HepG2 (cell line): Measurements from ENCODE around the gene TRPV2. TPM values are rescaled to one million over a fixed set of nuclear protein-coding genes. Genes with fewer than 3 reads are reported as not detected.

ENCODE experiments used
- AGO2 ChIP-seq: fragments of 200-400 bp; formaldehyde crosslinking; optimal IDR thresholded peaks from 2 replicates; pipeline ENCODE3; 2017; ENCODE audit warnings: mild to moderate bottlenecking, low read depth, low read length, moderate library complexity
- ATF1 ChIP-seq: IDR thresholded peaks from 2 replicates; pipeline ENCODE4 v1.6.1; 2016; ENCODE audit warnings: mild to moderate bottlenecking, control low read depth
- BATF2 ChIP-seq: sonication (generic); formaldehyde crosslinking; IDR thresholded peaks from 2 replicates; pipeline ENCODE4 v1.8.0; 2022; ENCODE audit warnings: mild to moderate bottlenecking, missing genetic modification reagents, moderate library complexity
- EED ChIP-seq: sonication (generic); formaldehyde crosslinking; IDR thresholded peaks from 2 replicates; pipeline ENCODE4 v1.5.0; 2020; ENCODE audit warnings: mild to moderate bottlenecking, missing genetic modification reagents
- FOSL1 ChIP-seq: sonication (generic); formaldehyde crosslinking; IDR thresholded peaks from 2 replicates; pipeline ENCODE4 v1.9.0; 2021; ENCODE audit warnings: missing genetic modification reagents, borderline replicate concordance
- HNRNPLL ChIP-seq: fragments of 200-400 bp; formaldehyde crosslinking; IDR thresholded peaks from 2 replicates; pipeline ENCODE4 v1.6.1; 2017; ENCODE audit warnings: mild to moderate bottlenecking, low read depth, low read length; ENCODE audit not compliant: poor library complexity, severe bottlenecking
- IKZF4 ChIP-seq: sonication (generic); formaldehyde crosslinking; IDR thresholded peaks from 2 replicates; pipeline ENCODE4 v1.5.1; 2020; ENCODE audit warnings: borderline replicate concordance, mild to moderate bottlenecking, low read depth, missing genetic modification reagents; ENCODE audit errors: not compliant biosample characterization
- KAT2B ChIP-seq: fragments of 150-350 bp; IDR thresholded peaks from 2 replicates; pipeline ENCODE4 v1.6.1; 2014; ENCODE audit warnings: low read depth, low read length, borderline replicate concordance
- NR2F6 ChIP-seq, 2 experiments: IDR thresholded peaks; 2 replicates each; pipeline ENCODE4 v1.6.1; 2016; ENCODE audit warnings: antibody characterized with exemption in 1 of 2, mild to moderate bottlenecking in 1 of 2
- SOX5 ChIP-seq: IDR thresholded peaks from 2 replicates; pipeline ENCODE4 v1.6.1; 2016; ENCODE audit warnings: borderline replicate concordance
- ZBTB37 ChIP-seq: sonication (generic); formaldehyde crosslinking; IDR thresholded peaks from 2 replicates; pipeline ENCODE4 v1.4.0; 2020; ENCODE audit warnings: mild to moderate bottlenecking, missing genetic modification reagents
- ZNF121 ChIP-seq: sonication (generic); formaldehyde crosslinking; IDR thresholded peaks from 2 replicates; pipeline ENCODE4 v1.5.0; 2020; ENCODE audit warnings: mild to moderate bottlenecking, missing genetic modification reagents
- ZNF180 ChIP-seq: sonication (generic); formaldehyde crosslinking; IDR thresholded peaks from 2 replicates; pipeline ENCODE4 v1.4.0; 2020; ENCODE audit warnings: low read depth, missing genetic modification reagents, borderline replicate concordance
- ZNF414 ChIP-seq: sonication (generic); formaldehyde crosslinking; IDR thresholded peaks from 2 replicates; pipeline ENCODE4 v1.5.0; 2020; ENCODE audit warnings: missing genetic modification reagents
- ZNF570 ChIP-seq: sonication (generic); formaldehyde crosslinking; IDR thresholded peaks from 2 replicates; pipeline ENCODE4 v1.4.0; 2020; ENCODE audit warnings: mild to moderate bottlenecking, missing genetic modification reagents, borderline replicate concordance
- ZNF580 ChIP-seq: IDR thresholded peaks from 2 replicates; pipeline ENCODE4 v1.6.1; 2016; ENCODE audit warnings: low read depth, borderline replicate concordance
- ZNF737 ChIP-seq: sonication (generic); formaldehyde crosslinking; IDR thresholded peaks from 2 replicates; pipeline ENCODE4 v1.5.0; 2020; ENCODE audit warnings: missing genetic modification reagents, mild to moderate bottlenecking, borderline replicate concordance
- ZNF780A ChIP-seq: sonication (generic); formaldehyde crosslinking; IDR thresholded peaks from 2 replicates; pipeline ENCODE4 v1.8.0; 2022; ENCODE audit warnings: mild to moderate bottlenecking, missing genetic modification reagents, moderate library complexity
- polyA plus RNA-seq, 8 experiments: library from polyadenylated mRNA; depleted of rRNA in 3 of 8; stranded (reverse) in 7 of 8; unstranded in 1 of 8; fragments of >200 nt; fragmentation: Illumina TruSeq in 4 of 8; extraction: Trizol in 4 of 8; gene quantifications; 2 replicates each; pipeline versions ENCODE4 v1.2.1 to v1.2.3, GENCODE V29; 2011 to 2016; ENCODE audit warnings: low read depth in 4 of 8, missing spikeins in 1 of 8, mixed read lengths in 1 of 8; ENCODE audit not compliant: insufficient read depth in 1 of 8
- total RNA-seq, 5 experiments: library from RNA; depleted of rRNA; stranded (reverse); fragments of >200 nt; fragmentation: Illumina TruSeq; extraction: Trizol; gene quantifications; 2 replicates each; pipeline ENCODE4 v1.2.3, GENCODE V29; 2016; ENCODE audit warnings: low read depth in 1 of 5

TRPV2 gene
- total and polyA plus RNA-seq, 2 of the 13 experiments (the other 11 are each of a cell fraction or from before 2014, with no cell fraction given), result 13.6 to 21.3 TPM

- TF ChIP-seq IKZF4, result no peak
- TF ChIP-seq ZBTB37 (CRISPR knock-in tag), result 0 out of 2 replicates have a peak, but pooled peaks have one; percentile 50
- TF ChIP-seq FOSL1 (CRISPR knock-in tag), result no peak; the same call in 1 of the 2 replicates
- peak; percentile 78; the same call in 1 of the 2 replicates for TF ChIP-seq ZNF580
- TF ChIP-seq AGO2, result no peak
- no peak for TF ChIP-seq EED (CRISPR knock-in tag)
- no peak for TF ChIP-seq ZNF414 (CRISPR knock-in tag)
- no peak; the same call in 1 of the 2 replicates for TF ChIP-seq ZNF737 (CRISPR knock-in tag)
- no peak for TF ChIP-seq ZNF121 (CRISPR knock-in tag)
- TF ChIP-seq NR2F6 (IDR thresholded peaks at IDR 0.05), result peak; percentile 49; the same call in 1 of the 2 replicates
- peak; percentile 26; the same call in 1 of the 2 replicates for TF ChIP-seq NR2F6 (CRISPR knock-in tag; IDR thresholded peaks at IDR 0.05)
- no peak for TF ChIP-seq ZNF570 (CRISPR knock-in tag)
- no peak for TF ChIP-seq KAT2B
- TF ChIP-seq ZNF780A (CRISPR knock-in tag), result no peak
- TF ChIP-seq SOX5 (CRISPR knock-in tag), result no peak
- TF ChIP-seq HNRNPLL, result no peak
- no peak for TF ChIP-seq ZNF180
- no peak for TF ChIP-seq ATF1 (CRISPR knock-in tag)
- TF ChIP-seq BATF2 (CRISPR knock-in tag), result no peak
Measured at GRCh38 chr17:16425698-16426659, 10.6 kb downstream of the TRPV2 start (continued).
